Mesenteric fat pad (tissue), 1 donor: Measurements from ENCODE around the gene CEBPE. TPM values are rescaled to one million over a fixed set of nuclear protein-coding genes. Genes with fewer than 3 reads are reported as not detected.
A peak's percentile ranks its signal among the peaks of the same experiment; 100 is the strongest.

ENCODE experiments used
- DNase-seq: peaks from one replicate; pipeline ENCODE4 v3.0.0-alpha.2; 2020; ENCODE audit warnings: low spot score
- total RNA-seq: library from RNA; stranded (reverse); fragmentation: NEBNext Ultra II Directional; extraction: Animal tissue kit (Norgen Biotek cat#: 25700); gene quantifications from one replicate; pipeline ENCODE4 v1.2.1, GENCODE V29; 2021
- donor health status: DM: yes; HTN: yes; CAD: no.

Gene CEBPE
- total RNA-seq, 1 donor from 2014 or later: not detected

DNA sequence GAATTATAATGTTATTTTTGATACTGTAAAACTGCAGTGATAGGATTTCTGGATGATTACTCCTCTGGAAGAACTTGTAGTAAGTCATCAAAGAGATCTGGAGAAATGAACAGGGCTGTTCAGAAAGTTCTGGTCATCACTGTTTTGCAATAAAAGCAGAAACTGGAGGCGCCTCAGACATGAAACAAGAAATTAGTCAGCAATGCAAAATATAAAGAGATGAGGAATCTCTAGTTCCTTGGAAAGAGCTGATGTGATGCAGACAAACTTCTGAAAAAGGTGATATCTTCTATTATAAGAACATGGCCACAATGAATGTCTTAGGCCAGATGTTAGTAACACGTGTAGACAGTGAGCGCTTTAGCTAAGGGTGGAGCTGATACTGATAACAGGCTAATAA lies 33.6 kb downstream of the CEBPE start:
- DNase-seq: no peak

DNA sequence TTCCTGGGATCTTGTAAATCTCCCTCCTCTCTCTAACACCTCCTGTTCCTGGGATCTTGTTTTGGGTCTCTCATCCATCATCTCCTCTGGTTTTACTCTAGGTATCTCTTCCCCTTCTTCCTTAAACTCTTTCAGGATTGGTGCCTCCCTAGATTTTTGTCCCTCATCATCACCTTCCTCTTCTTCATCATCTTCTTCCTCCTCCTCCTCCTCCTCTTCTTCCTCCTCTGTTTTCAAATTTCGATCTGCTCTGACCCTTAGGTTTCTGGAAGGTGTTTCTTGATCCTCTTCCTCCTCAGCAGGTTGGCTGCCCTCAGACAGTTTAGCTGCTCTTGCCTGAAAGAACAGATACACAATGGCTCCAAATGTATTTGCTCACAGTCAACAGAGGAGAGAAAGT lies 38.6 kb downstream of the CEBPE start:
- no peak for DNase-seq

DNA sequence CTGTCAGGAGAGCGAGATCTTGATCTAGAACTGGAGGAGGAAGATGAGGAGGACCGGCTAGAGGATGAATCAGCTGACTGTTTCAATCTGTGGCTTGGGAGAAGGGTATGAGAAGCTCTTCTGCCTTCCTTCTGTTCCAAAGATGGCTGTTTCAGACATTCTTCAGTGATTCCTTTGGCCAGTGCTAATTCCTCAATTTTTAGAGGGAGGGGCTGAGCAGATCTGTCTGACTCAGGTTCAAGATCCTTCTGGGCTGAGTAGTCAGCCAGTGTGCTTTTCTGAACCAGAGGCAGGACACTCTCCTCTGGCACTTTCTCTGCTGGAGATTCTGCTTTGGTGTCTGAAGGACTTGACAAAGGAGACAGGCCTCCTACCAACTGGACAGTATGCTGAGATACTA lies 39.3 kb downstream of the CEBPE start:
- DNase-seq: no peak

DNA sequence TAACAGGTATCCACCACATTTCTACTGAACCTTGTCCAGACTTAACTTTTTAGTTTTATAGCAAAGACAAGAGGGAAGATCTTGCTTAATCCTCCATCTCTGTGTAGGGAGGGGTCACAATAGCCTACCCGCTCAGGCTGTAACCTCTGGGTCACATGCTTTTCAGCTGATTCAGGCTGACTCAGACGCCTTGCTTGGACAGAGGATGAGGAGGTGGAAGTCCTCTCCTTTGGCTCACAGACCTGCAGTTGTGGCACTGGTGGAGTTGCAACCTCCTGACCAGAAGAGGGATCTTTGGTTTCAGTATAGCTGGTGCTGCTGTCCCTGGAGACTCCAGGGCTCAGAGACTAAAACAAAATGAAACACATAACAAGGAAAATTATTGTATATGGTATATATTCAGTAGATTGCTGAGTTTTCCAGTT lies 40.4 kb downstream of the CEBPE start:
- DNase-seq: peak; percentile 88

DNA sequence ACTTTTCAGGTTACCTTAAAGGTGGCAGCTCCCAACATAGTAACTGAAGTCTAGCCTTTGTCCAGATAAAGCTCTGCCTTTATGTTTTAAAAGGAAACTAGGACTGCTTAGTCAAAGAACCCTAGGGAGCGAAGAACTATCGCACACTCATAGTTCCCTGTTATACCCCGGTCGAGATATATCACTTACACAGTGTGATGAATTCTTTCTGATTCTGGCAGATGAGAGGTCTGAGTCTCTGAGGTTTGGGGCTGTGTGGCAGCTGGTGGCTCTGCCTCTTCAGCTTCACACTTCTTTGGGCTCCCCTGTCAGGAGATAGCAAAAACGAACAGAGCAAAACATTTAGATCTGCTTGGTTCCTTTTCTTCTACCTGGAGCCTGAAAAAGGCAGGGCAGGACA lies 41.1 kb downstream of the CEBPE start:
- DNase-seq: no peak

DNA sequence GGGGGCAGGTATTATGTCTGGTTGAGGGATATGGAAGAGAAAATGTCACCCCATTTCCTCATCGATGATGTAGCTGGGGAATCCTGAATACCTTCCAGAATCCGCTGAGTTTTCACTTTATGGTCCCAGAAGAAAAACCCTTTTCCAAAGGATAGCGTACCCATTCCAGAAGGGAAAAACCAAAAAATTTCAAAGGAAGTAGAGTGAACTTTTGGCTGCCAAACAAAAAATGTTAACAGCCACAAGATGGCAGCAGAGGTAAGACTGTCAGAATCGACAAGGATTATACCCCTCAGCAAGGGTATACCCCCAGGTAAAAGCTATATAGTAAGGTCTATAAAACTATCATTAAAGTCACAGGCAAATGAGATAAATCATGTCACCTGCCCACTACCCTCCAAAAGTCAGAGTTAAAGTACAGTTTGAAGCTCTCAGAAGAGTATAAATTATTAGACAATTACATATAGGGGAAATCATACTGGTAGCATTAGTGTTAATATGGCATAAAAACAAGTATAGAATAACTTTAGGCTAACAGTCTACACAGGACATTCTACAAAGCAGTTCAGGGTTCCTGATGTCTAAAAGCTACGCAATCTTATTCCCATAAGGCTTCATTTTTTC lies 42.2 kb downstream of the CEBPE start:
- DNase-seq: no peak

DNA sequence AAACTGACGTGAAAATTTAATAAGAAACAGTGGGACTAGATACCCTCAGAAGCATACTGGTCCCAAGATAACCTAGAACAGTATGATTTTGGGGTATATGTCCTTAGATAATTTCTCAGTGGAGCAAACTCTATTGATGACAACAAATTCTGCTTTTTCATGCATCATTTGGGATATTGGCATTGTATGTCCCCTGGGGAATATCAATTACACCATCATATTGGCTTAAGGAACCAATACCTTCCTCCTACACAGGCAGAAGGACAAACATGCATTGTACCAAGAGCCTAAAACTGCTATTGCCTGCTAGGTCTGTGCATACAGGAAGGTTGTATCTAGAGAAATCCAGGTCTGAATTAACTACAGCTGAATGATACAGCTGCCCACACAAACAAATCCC lies 44.1 kb downstream of the CEBPE start:
- no peak for DNase-seq

DNA sequence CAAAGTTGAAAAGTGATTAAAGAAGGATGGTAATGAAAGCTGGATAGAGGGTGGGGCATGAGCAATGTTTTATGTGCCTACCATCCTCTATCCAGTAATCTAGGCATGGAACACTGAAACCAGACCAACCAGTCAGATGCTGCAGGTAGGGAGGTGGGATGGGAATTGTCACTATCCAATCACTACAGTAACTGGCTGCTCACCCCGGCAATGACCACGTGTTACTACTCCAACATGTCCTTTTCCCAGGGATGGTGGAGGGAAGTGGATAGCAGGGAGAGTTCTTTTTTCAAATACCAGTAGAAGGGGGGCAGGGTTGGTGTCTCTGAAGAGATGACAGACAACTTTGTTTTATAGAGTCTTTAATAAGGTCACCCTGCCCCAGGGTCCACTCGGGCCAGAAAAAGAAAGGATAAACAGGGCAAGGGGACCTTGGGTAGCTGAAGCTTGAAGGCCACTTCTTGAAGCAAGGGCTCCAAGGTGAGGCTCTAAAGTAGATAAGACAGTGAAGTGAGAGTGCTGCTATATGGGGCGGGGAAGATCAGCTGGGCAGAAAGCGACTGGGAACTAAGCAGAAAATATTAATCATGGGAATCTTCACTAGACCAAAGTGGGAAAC lies 47.0 kb downstream of the CEBPE start:
- DNase-seq: peak; percentile 30

DNA sequence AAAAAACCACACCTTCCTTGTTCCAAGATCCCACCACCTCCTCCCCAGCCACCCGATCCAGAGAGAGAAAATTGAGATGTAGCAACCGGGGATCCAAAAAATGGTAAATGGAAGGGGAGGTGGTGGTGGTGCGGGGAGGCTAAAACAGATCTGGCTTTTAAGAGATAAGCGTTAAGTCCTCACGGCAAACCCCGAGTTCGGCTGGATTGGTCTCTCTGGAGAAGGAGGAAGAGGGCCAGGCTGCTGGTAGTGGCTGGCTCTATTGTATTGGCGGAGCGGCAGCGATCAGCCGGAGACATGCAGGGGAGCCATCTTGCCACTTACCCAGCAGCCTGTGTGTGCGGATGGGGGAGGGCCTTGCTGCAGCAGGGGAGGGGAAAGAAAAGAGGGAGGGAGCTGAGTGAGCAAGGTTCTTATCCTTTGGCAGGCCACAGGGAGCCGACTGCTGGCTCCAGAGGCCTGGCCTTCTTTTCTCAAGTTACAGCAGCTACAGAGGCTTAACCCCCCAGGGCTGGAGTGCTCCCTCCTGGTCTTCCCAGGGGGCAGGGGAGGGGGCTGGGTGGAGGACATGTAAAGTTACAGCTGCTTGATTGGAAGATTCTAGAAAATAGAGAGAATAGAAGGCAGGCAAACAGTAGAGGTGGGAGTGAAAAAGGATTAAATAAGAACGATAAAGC lies 47.7 kb downstream of the CEBPE start:
- DNase-seq: peak; percentile 90

DNA sequence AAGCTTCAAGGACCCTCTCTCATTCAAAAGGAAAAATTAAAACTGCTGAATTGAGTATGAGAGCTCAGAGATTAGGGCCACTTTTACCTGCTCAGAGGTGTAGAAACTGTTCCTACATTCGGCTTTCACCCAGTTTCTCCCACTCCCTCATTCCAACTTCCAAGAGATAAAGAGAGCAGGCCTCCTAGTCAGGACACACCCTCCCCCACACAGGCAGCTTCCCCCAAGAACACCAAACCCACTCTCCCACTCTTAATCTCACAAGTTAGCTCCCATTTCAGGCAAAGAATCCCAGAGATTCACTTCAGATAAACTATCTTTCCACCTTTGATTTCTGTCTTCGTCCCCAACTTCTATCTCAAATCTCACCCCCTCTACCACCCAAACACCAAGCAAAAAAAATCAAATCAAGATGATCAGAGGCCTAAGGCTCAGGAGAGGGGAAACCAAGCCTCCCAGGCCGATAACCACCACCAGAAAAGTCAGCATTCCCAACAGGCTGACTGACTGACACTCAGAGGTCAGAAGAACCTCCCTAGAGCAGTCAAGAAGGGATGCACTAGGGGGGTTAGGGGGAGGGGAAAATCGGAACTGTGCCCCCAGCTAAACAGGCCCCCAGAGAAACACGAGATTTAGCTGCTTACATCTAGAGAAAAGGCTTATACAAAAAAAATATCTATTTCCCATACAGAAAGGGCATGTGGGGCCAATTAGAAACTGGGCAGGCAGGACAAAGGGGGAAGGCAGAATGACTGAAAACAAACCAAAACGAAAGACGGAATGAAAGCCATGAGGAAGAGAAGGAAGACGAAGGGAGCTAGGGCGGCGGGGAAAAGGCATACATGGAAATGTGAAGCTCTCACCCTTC lies 48.6 kb downstream of the CEBPE start:
- DNase-seq: no peak

DNA sequence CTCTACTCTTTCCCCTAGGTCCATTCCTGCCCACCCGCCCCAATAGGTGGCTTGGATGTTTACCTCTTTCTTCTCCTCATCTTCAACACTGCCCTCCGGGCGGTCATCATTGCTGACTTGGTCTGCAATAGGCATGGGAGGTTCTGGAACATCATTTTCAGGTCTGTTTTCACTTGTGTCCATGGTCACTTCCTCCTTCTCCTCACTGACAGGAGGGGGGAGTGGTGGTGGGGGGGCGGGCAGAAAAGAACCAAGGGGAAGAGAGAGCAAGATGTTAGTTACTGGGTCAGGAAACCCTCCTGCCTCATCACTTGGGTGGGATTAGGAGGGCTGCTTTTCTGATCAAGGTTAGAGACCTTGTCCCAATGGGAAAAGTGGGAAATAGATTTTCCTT lies 49.6 kb downstream of the CEBPE start:
- DNase-seq: peak; percentile 55

DNA sequence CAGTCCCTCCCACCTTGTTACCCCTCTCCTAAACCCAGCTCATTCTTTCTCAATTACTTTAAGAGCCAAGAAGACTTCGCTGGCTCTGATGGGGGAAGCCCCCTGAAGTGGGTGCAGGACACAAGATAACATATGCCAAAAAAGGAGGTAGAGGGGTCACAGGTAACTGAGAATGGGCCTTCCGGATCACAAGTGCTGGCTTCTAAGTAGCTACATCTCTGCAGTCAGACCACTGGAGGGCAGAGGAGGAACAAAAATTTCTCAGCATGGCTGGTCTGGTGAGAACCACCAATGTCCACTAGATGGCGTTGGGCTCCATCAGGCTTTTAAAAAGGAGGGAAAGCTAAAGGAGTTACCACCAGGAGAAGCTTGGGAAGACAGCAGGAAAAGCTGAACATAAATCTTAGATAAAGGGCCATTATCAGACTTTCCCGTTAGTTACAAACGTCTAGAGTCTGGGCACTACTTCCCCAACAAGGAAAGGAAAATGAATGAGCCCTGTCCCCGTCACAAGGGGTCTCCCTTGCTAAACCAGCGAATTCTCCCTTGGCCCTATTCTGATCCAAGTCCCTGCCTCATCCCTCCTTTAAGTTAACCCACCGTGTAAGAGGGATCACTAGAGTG lies 50.2 kb downstream of the CEBPE start:
- peak; percentile 81 for DNase-seq

DNA sequence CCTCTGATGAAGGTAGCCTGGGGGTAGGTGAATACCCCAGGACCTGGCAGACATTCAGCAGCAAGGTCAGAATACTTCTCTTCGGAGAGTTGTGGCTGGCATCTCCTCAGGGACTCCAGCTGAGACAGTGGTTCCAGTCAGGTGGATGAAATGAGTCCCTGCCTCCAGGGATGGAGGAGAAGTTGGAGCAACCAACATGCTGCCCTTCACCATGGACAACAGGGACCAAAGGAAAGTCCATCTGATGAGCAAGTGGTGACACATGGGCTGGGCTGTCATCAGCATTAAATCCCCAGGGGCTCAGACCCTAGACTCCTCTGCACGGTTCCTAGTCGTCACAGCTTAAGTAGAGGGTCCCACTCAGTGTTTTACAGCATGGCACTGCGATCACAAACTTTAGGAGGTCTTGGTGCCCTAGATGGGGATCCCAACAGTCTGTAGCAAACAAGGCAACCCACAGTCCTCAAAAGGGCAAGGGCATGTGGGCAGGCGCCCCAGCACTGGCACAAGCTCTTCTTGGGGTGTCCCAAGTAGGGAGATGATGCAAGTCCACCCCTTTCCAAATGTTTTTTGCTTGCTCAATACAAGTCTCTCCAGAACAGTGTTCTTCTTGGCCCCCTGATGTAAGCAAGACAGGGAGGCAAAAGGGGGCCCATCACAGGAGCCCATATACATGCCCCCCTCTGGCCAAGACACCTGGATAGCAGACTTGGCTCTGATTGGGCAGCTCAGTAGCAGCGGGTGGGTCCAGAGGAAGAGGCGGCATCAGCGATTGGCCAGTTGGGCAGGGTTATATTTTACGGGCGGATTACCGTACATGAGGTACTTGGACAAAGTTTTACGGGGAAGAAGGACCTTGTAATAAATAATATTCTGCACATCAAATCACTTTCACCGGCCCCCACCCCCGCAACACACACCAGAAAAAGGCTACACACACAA lies 50.9 kb downstream of the CEBPE start:
- DNase-seq: no peak

Other genes with a start within 250 kb of the CEBPE start
- gene LRP10, start 247.5 kb downstream of the CEBPE start, total RNA-seq: 113 TPM
- 0.39 TPM for gene REM2, start 236.0 kb downstream of the CEBPE start, total RNA-seq
- 53.8 TPM for gene RBM23, start 200.1 kb downstream of the CEBPE start, total RNA-seq
- 54.8 TPM for gene PRMT5, start 189.9 kb downstream of the CEBPE start, total RNA-seq
- 20.8 TPM for gene HAUS4, start 162.2 kb downstream of the CEBPE start, total RNA-seq
- 6.0 TPM for gene AJUBA, start 136.7 kb downstream of the CEBPE start, total RNA-seq
- gene C14orf93, start 109.1 kb downstream of the CEBPE start, total RNA-seq: 4.9 TPM
- gene PSMB5, start 84.4 kb downstream of the CEBPE start, total RNA-seq: 113 TPM
- not detected for gene PSMB11, start 77.0 kb downstream of the CEBPE start, total RNA-seq
- 2.4 TPM for gene CDH24, start 61.7 kb downstream of the CEBPE start, total RNA-seq
- 137 TPM for gene ACIN1, start 24.1 kb downstream of the CEBPE start, total RNA-seq
- gene C14orf119, start 23.8 kb downstream of the CEBPE start, total RNA-seq: 50.5 TPM
- not detected for gene CIROP, start 14.3 kb downstream of the CEBPE start, total RNA-seq
- gene SLC7A8, start 64.4 kb upstream of the CEBPE start, total RNA-seq: 33.4 TPM
- not detected for gene RNF212B, start 118.7 kb upstream of the CEBPE start, total RNA-seq
- 6.8 TPM for gene HOMEZ, start 166.9 kb upstream of the CEBPE start, total RNA-seq
- gene PPP1R3E, start 183.6 kb upstream of the CEBPE start, total RNA-seq: 8.0 TPM
- 60.1 TPM for gene BCL2L2, start 187.6 kb upstream of the CEBPE start, total RNA-seq
- gene PABPN1, start 202.2 kb upstream of the CEBPE start, total RNA-seq: 129 TPM
- gene SLC22A17, start 233.6 kb upstream of the CEBPE start, total RNA-seq: 7.0 TPM
- 15.5 TPM for gene EFS, start 245.9 kb upstream of the CEBPE start, total RNA-seq